HepG2 (cell line): ENCODE measurements around the gene LZTFL1. TPM values are rescaled to one million over a fixed set of nuclear protein-coding genes. Genes with fewer than 3 reads are reported as not detected.

ENCODE experiments used
- ATAC-seq: fragments of 200-7000 bp; cut with Tn5 transposase; 3 replicates; pipeline ENCODE4 v1.9.1; 2020; ENCODE audit warnings: mild to moderate bottlenecking, moderate library complexity
- BruUV-seq: library from RNA; stranded (reverse); fragments of 400-500 nt; replicated peaks from 2 replicates; lab custom pipeline; 2021; lab: Mats Ljungman, UMichigan
- CTCF ChIA-PET: fragments of 300-600 bp; formaldehyde crosslinking; extraction: SDS; loops from one replicate; lab custom pipeline; 2021; ENCODE audit warnings: low total read pairs, inconsistent platforms, low intra/inter-chr PET ratio; lab: Yijun Ruan, JAX
- POLR2A ChIA-PET: fragments of 350-600 bp; sonication (Branson Sonifier 250); formaldehyde crosslinking; loops from one replicate; lab custom pipeline; 2020; ENCODE audit warnings: antibody characterized with exemption, inconsistent platforms; lab: Yijun Ruan, JAX
- DNase-seq: peaks from one replicate; pipeline ENCODE4 v3.0.0-alpha.2; 2015; ENCODE audit warnings: low spot score
- FAIRE-seq: peaks from 3 replicates; lab custom pipeline; 2011; peaks lifted over from hg19 to GRCh38; lab: Jason Lieb, UNC
- H2AFZ ChIP-seq: one replicate; pipeline ENCODE4 v1.6.1; 2011; ENCODE audit warnings: low read length, inconsistent platforms
- H3K27ac ChIP-seq: fragments of 300-600 bp; 3 replicates; pipeline ENCODE4 v1.8.0; 2011; ENCODE audit warnings: mixed run types, mild to moderate bottlenecking, mixed read lengths, low read length, inconsistent platforms; ENCODE audit not compliant: insufficient read depth; ENCODE audit errors: extremely low read length
- H3K27me3 ChIP-seq, 2 experiments: fragments of 200-600 bp in 1 of 2; 2 replicates in 1 of 2; 3 replicates in 1 of 2; pipeline versions ENCODE4 v1.6.0 to v1.8.0; 2011; ENCODE audit warnings: low read length in 2 of 2, mild to moderate bottlenecking in 2 of 2, moderate library complexity in 2 of 2, inconsistent platforms in 1 of 2; ENCODE audit not compliant: insufficient read depth in 2 of 2, control insufficient read depth in 1 of 2
- H3K36me3 ChIP-seq, 2 experiments: fragments of 200-600 bp in 1 of 2; replicated peaks in 1 of 2; 2 replicates in 1 of 2; 3 replicates in 1 of 2; pipeline versions ENCODE4 v1.5.1 to v1.8.0; 2011; ENCODE audit warnings: low read length in 2 of 2, inconsistent platforms in 1 of 2; ENCODE audit not compliant: insufficient read depth in 2 of 2, control insufficient read depth in 1 of 2
- H3K4me1 ChIP-seq: 2 replicates; pipeline ENCODE4 v1.5.1; 2012; ENCODE audit warnings: low read length, inconsistent platforms; ENCODE audit not compliant: insufficient read depth
- H3K4me2 ChIP-seq: 2 replicates; pipeline ENCODE4 v1.6.0; 2011; ENCODE audit warnings: low read depth, low read length, inconsistent platforms
- H3K4me3 ChIP-seq, 3 experiments: fragments of 200-600 bp in 1 of 3; sonication (generic), shearing (Covaris generic) in 1 of 3; replicated peaks in 1 of 3; 2 replicates each; pipeline ENCODE4 v1.5.1; 2011 to 2016; ENCODE audit warnings: low read length in 3 of 3, inconsistent platforms in 2 of 3, low read depth in 2 of 3, mild to moderate bottlenecking in 2 of 3, control low read depth in 1 of 3, mixed read lengths in 1 of 3; ENCODE audit not compliant: insufficient read depth in 1 of 3
- H3K79me2 ChIP-seq: one replicate; pipeline ENCODE4 v1.6.1; 2011; ENCODE audit warnings: low read length, inconsistent platforms; ENCODE audit not compliant: insufficient read depth
- H3K9ac ChIP-seq: 2 replicates; pipeline ENCODE4 v1.6.0; 2011; ENCODE audit warnings: mild to moderate bottlenecking, low read depth, low read length, inconsistent platforms; ENCODE audit not compliant: insufficient read depth
- H3K9me3 ChIP-seq: 2 replicates; pipeline ENCODE4 v1.5.1; 2012; ENCODE audit warnings: mild to moderate bottlenecking, low read length
- H4K20me1 ChIP-seq: 2 replicates; pipeline ENCODE4 v1.6.0; 2011; ENCODE audit warnings: inconsistent platforms, mild to moderate bottlenecking, low read length, moderate library complexity; ENCODE audit not compliant: insufficient read depth
- E2F5 ChIP-seq: sonication (generic); formaldehyde crosslinking; conservative IDR thresholded peaks from 2 replicates; pipeline ENCODE4 v1.4.0; 2020; ENCODE audit warnings: missing genetic modification reagents
- ESRRA ChIP-seq: sonication (generic); formaldehyde crosslinking; IDR thresholded peaks from 2 replicates; pipeline ENCODE4 v1.5.1; 2020; ENCODE audit warnings: mild to moderate bottlenecking, low read depth, missing genetic modification reagents
- FOXA1 ChIP-seq, 2 experiments: fragments of 450-650 bp in 1 of 2; sonication (generic) in 1 of 2; formaldehyde crosslinking in 1 of 2; IDR thresholded peaks; 2 replicates each; pipeline versions ENCODE4 v1.4.0 to v1.6.1; 2016 to 2020; ENCODE audit warnings: missing genetic modification reagents in 1 of 2
- IRF2 ChIP-seq: IDR thresholded peaks from 2 replicates; pipeline ENCODE4 v1.6.1; 2018; ENCODE audit warnings: missing genetic modification reagents, missing compliant biosample characterization
- MNT ChIP-seq: fragments of 450-650 bp; IDR thresholded peaks from 2 replicates; pipeline ENCODE4 v1.6.1; 2016
- SCMH1 ChIP-seq: sonication (generic); formaldehyde crosslinking; IDR thresholded peaks from 2 replicates; pipeline ENCODE4 v1.9.0; 2021; ENCODE audit warnings: missing genetic modification reagents, mild to moderate bottlenecking, borderline replicate concordance
- TAF1 ChIP-seq: sonication (generic); formaldehyde crosslinking; IDR thresholded peaks from 2 replicates; pipeline ENCODE4 v1.4.0; 2020; ENCODE audit warnings: missing genetic modification reagents
- ZHX2 ChIP-seq, 2 experiments: sonication (generic) in 1 of 2; formaldehyde crosslinking in 1 of 2; IDR thresholded peaks; 2 replicates each; pipeline versions ENCODE4 v1.6.1 to v1.9.0; 2014 to 2022; ENCODE audit warnings: antibody characterized with exemption in 1 of 2, borderline replicate concordance in 1 of 2, inconsistent platforms in 1 of 2, low read depth in 1 of 2, missing genetic modification reagents in 1 of 2
- ZNF510 ChIP-seq: sonication (generic); formaldehyde crosslinking; IDR thresholded peaks from 2 replicates; pipeline ENCODE4 v1.4.0; 2020; ENCODE audit warnings: low read depth, mild to moderate bottlenecking, missing genetic modification reagents
- WGBS: methylation state at CpG from one replicate; pipeline ENCODE4 v1.1.6; 2017; ENCODE audit warnings: low lambda C conversion rate; 5-methylcytosine and 5-hydroxymethylcytosine counted together
- in situ Hi-C: cut with HindIII; loops from 2 replicates; pipeline ENCODE4 v1.10.0; 2017; ENCODE audit warnings: low pct_unique_long_range_greater_than_20kb; ENCODE audit not compliant: extremely low pct_ligation_motif_present
- intact Hi-C: fragments of 100-400 bp; cut with micrococcal nuclease; formaldehyde crosslinking; loops from one replicate; pipeline ENCODE4 v1.10.0; 2022; ENCODE audit not compliant: unreplicated experiment
- polyA plus RNA-seq, 8 experiments: library from polyadenylated mRNA; depleted of rRNA in 3 of 8; stranded (reverse) in 7 of 8; unstranded in 1 of 8; fragments of >200 nt; fragmentation: Illumina TruSeq in 4 of 8; extraction: Trizol in 4 of 8; gene quantifications; 2 replicates each; pipeline versions ENCODE4 v1.2.1 to v1.2.3, GENCODE V29; 2011 to 2016; ENCODE audit warnings: low read depth in 4 of 8, missing spikeins in 1 of 8, mixed read lengths in 1 of 8; ENCODE audit not compliant: insufficient read depth in 1 of 8
- total RNA-seq, 5 experiments: library from RNA; depleted of rRNA; stranded (reverse); fragments of >200 nt; fragmentation: Illumina TruSeq; extraction: Trizol; gene quantifications; 2 replicates each; pipeline ENCODE4 v1.2.3, GENCODE V29; 2016; ENCODE audit warnings: low read depth in 1 of 5

LZTFL1 gene
- total and polyA plus RNA-seq, 2 of the 13 experiments (the other 11 are each of a cell fraction or from before 2014, with no cell fraction given): 16.6 to 17.2 TPM

GRCh38 chr3:45794660-45795059, 47.3 kb downstream of the LZTFL1 start:
- TF ChIP-seq TAF1: no peak
- peak; percentile 72; the same call in 1 of the 2 replicates for TF ChIP-seq MNT
- CTCF ChIA-PET: no interaction called here

GRCh38 chr3:45794177-45794560, 47.8 kb downstream of the LZTFL1 start:
- FAIRE-seq: no peak
- Histone ChIP-seq H3K27ac (no peak overlapping the region), H3K9me3 (no peaks in the 10 kb centered on the region), H3K4me1 (no peaks in the 10 kb centered on the region), H3K4me2 (no peak overlapping the region), H4K20me1 (no peaks in the 10 kb centered on the region), H3K27me3 (peaks cover 2 to 73% of the 10 kb centered on the region in 2 experiments; a peak in 4 of 5 replicates), H3K4me3 (no peak overlapping the region), H2AFZ (no peak overlapping the region), H3K9ac (no peak overlapping the region), H3K36me3 (no peaks in the 10 kb centered on the region), H3K79me2 (no peaks in the 10 kb centered on the region)
- ATAC-seq: no peak
- BruUV-seq: no TSS peak
- ChIA-PET POLR2A (no interaction called here), CTCF (no interaction called here)
- intact Hi-C loops: no loop called here
- in situ Hi-C loops: no loop called here
- WGBS: 33% methylated on average over 5 of the region's 5 CpGs
- no peak for DNase-seq
- no peak for TF ChIP-seq SCMH1
- no peak for TF ChIP-seq ZHX2 (IDR thresholded peaks at IDR 0.05; ENCODE audit: low read depth)
- TF ChIP-seq ZHX2 (CRISPR knock-in tag; IDR thresholded peaks at IDR 0.05; ENCODE audit: borderline replicate concordance): no peak
- no peak for TF ChIP-seq FOXA1 (IDR thresholded peaks at IDR 0.05)
- TF ChIP-seq FOXA1 (CRISPR knock-in tag; IDR thresholded peaks at IDR 0.05): no peak
- TF ChIP-seq ZNF510 (CRISPR knock-in tag): no peak
- TF ChIP-seq E2F5 (CRISPR knock-in tag): no peak
- no peak for TF ChIP-seq ESRRA (CRISPR knock-in tag)
- TF ChIP-seq IRF2: no peak

More at GRCh38 chr3:45794660-45795059, 47.3 kb downstream of the LZTFL1 start:
- POLR2A ChIA-PET: no interaction called here
- Histone ChIP-seq H3K79me2 (no peaks in the 10 kb centered on the region), H3K4me1 (no peaks in the 10 kb centered on the region), H3K27me3 (peaks cover 2 to 77% of the 10 kb centered on the region in 2 experiments; a peak in 4 of 5 replicates), H4K20me1 (no peaks in the 10 kb centered on the region), H3K36me3 (no peaks in the 10 kb centered on the region), H3K4me2 (no peak overlapping the region), H3K9ac (no peak overlapping the region), H2AFZ (no peak overlapping the region), H3K27ac (no peak overlapping the region), H3K4me3 (no peak overlapping the region), H3K9me3 (no peaks in the 10 kb centered on the region)
- WGBS: 3% methylated on average over 1 of the region's 1 CpG
- DNase-seq (no peak), ATAC-seq (no peak), FAIRE-seq (no peak)
- no TSS peak for BruUV-seq
- in situ Hi-C loops (no loop called here), intact Hi-C loops (no loop called here)
